ENCODE measurements around the gene TPRX1. TPM values are rescaled to one million over a fixed set of nuclear protein-coding genes. Genes with fewer than 3 reads are reported as not detected.
A peak's percentile ranks its signal among the peaks of the same experiment; 100 is the strongest.

The TPRX1 gene
- total and polyA plus RNA-seq, 2 donors (not counting 1 experiment from before 2014, with no cell fraction given), result not detected

- no peak overlapping the region for H3K27ac Mint-ChIP-seq
- peaks cover 0 to 2% of the 10 kb centered on the region in 2 experiments for H3K36me3 ChIP-seq (replicated peaks in 1 of 2; ENCODE audit: control extremely low read depth in 1 of 2, control insufficient read depth in 1 of 2, extremely low read depth in 1 of 2, insufficient read depth in 2 of 2, low read length in 1 of 2)
Observed at GRCh38 chr19:47781590-47782262, 22.6 kb downstream of the TPRX1 start.

More at GRCh38 chr19:47781590-47782262, 22.6 kb downstream of the TPRX1 start:
- ChIA-PET CTCF (interaction anchor here (1.1 kb wide), 1 partner anchor 9 kb away, joined by 3 read pairs; no protein-coding TSS in a partner anchor), POLR2A (no interaction called here)
- Histone ChIP-seq H3K4me2 (replicated peaks; ENCODE audit: low read depth, low read length, poor library complexity, severe bottlenecking) (no peak overlapping the region), H2AFZ (ENCODE audit: insufficient read depth, low read depth, low read length, poor library complexity, severe bottlenecking) (no peak overlapping the region), H3K9ac (ENCODE audit: low read length) (no peak overlapping the region), H3K27ac (ENCODE audit: low read length in 2 of 2) (no peak overlapping the region), H4K20me1 (ENCODE audit: control insufficient read depth, insufficient read depth, low read length, poor library complexity, severe bottlenecking) (no peaks in the 10 kb centered on the region), H3K4me3 (ENCODE audit: control extremely low read depth in 1 of 5, extremely low read depth in 1 of 5, insufficient read depth in 1 of 5, low read depth in 2 of 5, low read length in 4 of 5) (no peak overlapping the region), H3K79me2 (ENCODE audit: control insufficient read depth, insufficient read depth, low read length) (peaks cover 10% of the 10 kb centered on the region), H3K9me3 (ENCODE audit: control extremely low read depth in 1 of 3, control insufficient read depth in 2 of 3, insufficient read depth in 1 of 3, low read length in 2 of 3) (no peaks in the 10 kb centered on the region), H3K4me1 (ENCODE audit: control insufficient read depth in 2 of 2, insufficient read depth in 2 of 2, low read length in 2 of 2) (peaks cover 9 to 19% of the 10 kb centered on the region in 2 donors), H3K27me3 (replicated peaks in 1 of 4; ENCODE audit: control extremely low read depth in 1 of 4, control insufficient read depth in 3 of 4, insufficient read depth in 4 of 4, low read length in 3 of 4) (no peaks in the 10 kb centered on the region)
- Mint-ChIP-seq H3K27me3 (no peaks in the 10 kb centered on the region), H3K4me1 (peaks cover 20% of the 10 kb centered on the region), H3K9me3 (ENCODE audit: insufficient read depth) (no peaks in the 10 kb centered on the region), H3K4me3 (peak overlapping the region; percentile 44)
- intact Hi-C loops (cut with micrococcal nuclease), result no loop called here
- 94% methylated on average over 9 of the region's 9 CpGs for WGBS (ENCODE audit: insufficient coverage)
- ATAC-seq (ENCODE audit: low read depth), result no peak
- no peak for DNase-seq
- no peak for TF ChIP-seq EZH2 (IDR thresholded peaks at IDR 0.05; ENCODE audit: borderline replicate concordance, insufficient read depth, low read depth, low read length, poor library complexity, severe bottlenecking)
- no peak for TF ChIP-seq CTCF (IDR thresholded peaks at IDR 0.05)

Measured in B cell (primary cell).